Endothelial cell of umbilical vein (primary cell): ENCODE results near the gene DGKB. TPM values are rescaled to one million over a fixed set of nuclear protein-coding genes. Genes with fewer than 3 reads are reported as not detected.

Experiments
- BruUV-seq: library from RNA; stranded (reverse); fragments of 400-500 nt; replicated peaks from 2 replicates; lab custom pipeline; 2021; lab: Mats Ljungman, UMichigan
- CTCF ChIA-PET: fragments of 300-600, 350-600 bp; sonication (Branson Sonifier 250); formaldehyde crosslinking; loops from one replicate; lab custom pipeline; 2021; ENCODE audit warnings: antibody characterized with exemption, inconsistent platforms; lab: Charles Lee
- POLR2A ChIA-PET: fragments of 300-600, 350-600 bp; sonication (Branson Sonifier 250); formaldehyde crosslinking; loops from one replicate; lab custom pipeline; 2021; ENCODE audit warnings: antibody characterized with exemption, inconsistent platforms; lab: Charles Lee
- DNase-seq: peaks from one replicate; pipeline ENCODE4 v3.0.0-alpha.2; 2011; ENCODE audit warnings: low read depth, low spot score
- FAIRE-seq: peaks from 2 replicates; lab custom pipeline; 2011; peaks lifted over from hg19 to GRCh38; lab: Jason Lieb, UNC
- H2AFZ ChIP-seq: 2 replicates; pipeline ENCODE4 v1.6.0; 2012; ENCODE audit warnings: low read depth, low read length, control low read depth, inconsistent platforms
- H3K27ac ChIP-seq: 2 replicates; pipeline ENCODE4 v1.5.1; 2011; ENCODE audit warnings: low read depth, mild to moderate bottlenecking, control low read depth, low read length, moderate library complexity; ENCODE audit not compliant: insufficient read depth
- H3K27me3 ChIP-seq, 2 experiments: 2 replicates each; pipeline versions ENCODE4 v1.6.0 to v1.6.1; 2011; ENCODE audit warnings: low read length in 2 of 2, mixed read lengths in 1 of 2; ENCODE audit not compliant: control insufficient read depth in 2 of 2, insufficient read depth in 2 of 2
- H3K36me3 ChIP-seq, 2 experiments: 2 replicates in 1 of 2; 3 replicates in 1 of 2; pipeline ENCODE4 v1.5.1; 2011; ENCODE audit warnings: low read length in 2 of 2, mild to moderate bottlenecking in 1 of 2, moderate library complexity in 1 of 2; ENCODE audit not compliant: control insufficient read depth in 2 of 2, insufficient read depth in 2 of 2; ENCODE audit errors: extremely low read depth in 1 of 2
- H3K4me1 ChIP-seq: 3 replicates; pipeline ENCODE4 v1.5.1; 2011; ENCODE audit warnings: mild to moderate bottlenecking, low read length; ENCODE audit not compliant: control insufficient read depth, insufficient read depth; ENCODE audit errors: extremely low read depth
- H3K4me2 ChIP-seq: 2 replicates; pipeline ENCODE4 v1.6.1; 2011; ENCODE audit warnings: low read length, control low read depth, mixed read lengths; ENCODE audit not compliant: insufficient read depth
- H3K4me3 ChIP-seq, 3 experiments: fragments of 200-600 bp in 1 of 3; sonication (generic), shearing (Covaris generic) in 1 of 3; replicated peaks in 1 of 3; 2 replicates each; pipeline ENCODE4 v1.5.1; 2011 to 2016; ENCODE audit warnings: control low read depth in 3 of 3, low read length in 3 of 3, mild to moderate bottlenecking in 2 of 3, inconsistent platforms in 1 of 3, low read depth in 1 of 3, moderate library complexity in 1 of 3; ENCODE audit not compliant: insufficient read depth in 1 of 3
- H3K79me2 ChIP-seq: 2 replicates; pipeline ENCODE4 v1.6.0; 2012; ENCODE audit warnings: low read length, inconsistent platforms; ENCODE audit not compliant: control insufficient read depth, insufficient read depth
- H3K9ac ChIP-seq: replicated peaks from 2 replicates; pipeline ENCODE3; 2011; ENCODE audit warnings: low read length, control low read depth; ENCODE audit not compliant: insufficient read depth; ENCODE audit errors: extremely low read depth
- H3K9me1 ChIP-seq: replicated peaks from 3 replicates; pipeline ENCODE4 v1.6.0; 2011; ENCODE audit warnings: mild to moderate bottlenecking, low read length; ENCODE audit not compliant: control insufficient read depth, insufficient read depth; ENCODE audit errors: extremely low read depth
- H3K9me3 ChIP-seq: replicated peaks from 2 replicates; pipeline ENCODE4 v1.5.1; 2012; ENCODE audit warnings: low read length, inconsistent platforms; ENCODE audit not compliant: control insufficient read depth, insufficient read depth
- H4K20me1 ChIP-seq: replicated peaks from 2 replicates; pipeline ENCODE3; 2011; ENCODE audit warnings: mild to moderate bottlenecking, low read length; ENCODE audit not compliant: control insufficient read depth, insufficient read depth; ENCODE audit errors: extremely low read depth
- EZH2 ChIP-seq: IDR thresholded peaks from 2 replicates; pipeline ENCODE4 v1.6.1; 2012; ENCODE audit warnings: borderline replicate concordance, low read depth, mild to moderate bottlenecking, moderate library complexity, low read length, inconsistent platforms; ENCODE audit not compliant: severe bottlenecking
- FOS ChIP-seq: IDR thresholded peaks from 2 replicates; pipeline ENCODE4 v1.6.1; 2011; ENCODE audit warnings: mild to moderate bottlenecking, low read length, moderate library complexity, borderline replicate concordance; ENCODE audit not compliant: insufficient read depth
- GATA2 ChIP-seq: IDR thresholded peaks from 2 replicates; pipeline ENCODE4 v1.7.0; 2011; ENCODE audit warnings: low read depth, mild to moderate bottlenecking, moderate library complexity, mixed read lengths, low read length; ENCODE audit not compliant: insufficient read length, insufficient read depth
- POLR2A ChIP-seq: IDR thresholded peaks from 2 replicates; pipeline ENCODE4 v1.6.1; 2012; ENCODE audit warnings: low read depth, mild to moderate bottlenecking, control low read depth, low read length
- dilution Hi-C: fragments of 300-500 bp; cut with MboI; formaldehyde crosslinking; loops from one replicate; pipeline ENCODE4 v1.15.0; 2019; ENCODE audit warnings: low sequenced_read_pairs; ENCODE audit not compliant: extremely low pct_ligation_motif_present
- intact Hi-C: fragments of 100-400 bp; cut with micrococcal nuclease; formaldehyde crosslinking; loops from one replicate; pipeline ENCODE4 v1.10.0; 2022
- polyA plus RNA-seq, 4 experiments: library from polyadenylated mRNA; depleted of rRNA in 3 of 4; stranded (reverse) in 3 of 4; unstranded in 1 of 4; fragments of >200 nt; gene quantifications; 2 replicates each; pipeline versions ENCODE4 v1.2.1 to v1.2.3, GENCODE V29; 2011 to 2012; ENCODE audit warnings: missing spikeins in 1 of 4
- total RNA-seq: library from RNA; stranded (reverse); gene quantifications from 2 replicates; pipeline ENCODE4 v1.2.3, GENCODE V29; 2021

Gene DGKB
- total and polyA plus RNA-seq, 2 donors (not counting 3 experiments of a cell fraction or from before 2014, with no cell fraction given): not detected

GRCh38 chr7:14688208-14688607, 214.3 kb downstream of the DGKB start:
- no peaks in the 10 kb centered on the region for H3K27me3 ChIP-seq
- H4K20me1 ChIP-seq: no peaks in the 10 kb centered on the region
- H3K9me3 ChIP-seq: no peaks in the 10 kb centered on the region
- no peak overlapping the region for H3K27ac ChIP-seq
- H3K4me2 ChIP-seq: peak overlapping the region; percentile 42
- BruUV-seq: no TSS peak
- DNase-seq (no peak), FAIRE-seq (no peak)
- H2AFZ ChIP-seq: no peak overlapping the region
- peaks cover 8% of the 10 kb centered on the region for H3K4me1 ChIP-seq
- TF ChIP-seq FOS: no peak
- TF ChIP-seq GATA2: no peak
- ChIA-PET CTCF (interaction anchor here (0.7 to 5.1 kb wide), 8 partner anchors 10 to 1413 kb away, joined by 3 to 424 read pairs (median 6); no protein-coding TSS in a partner anchor), POLR2A (no interaction called here)
- intact Hi-C loops (no loop called here), dilution Hi-C loops (no loop called here)
- no peaks in the 10 kb centered on the region for H3K79me2 ChIP-seq
- H3K36me3 ChIP-seq: no peaks in the 10 kb centered on the region
- H3K9ac ChIP-seq: no peak overlapping the region
- peaks cover 2% of the 10 kb centered on the region for H3K9me1 ChIP-seq
- H3K4me3 ChIP-seq: no peak overlapping the region

DNA sequence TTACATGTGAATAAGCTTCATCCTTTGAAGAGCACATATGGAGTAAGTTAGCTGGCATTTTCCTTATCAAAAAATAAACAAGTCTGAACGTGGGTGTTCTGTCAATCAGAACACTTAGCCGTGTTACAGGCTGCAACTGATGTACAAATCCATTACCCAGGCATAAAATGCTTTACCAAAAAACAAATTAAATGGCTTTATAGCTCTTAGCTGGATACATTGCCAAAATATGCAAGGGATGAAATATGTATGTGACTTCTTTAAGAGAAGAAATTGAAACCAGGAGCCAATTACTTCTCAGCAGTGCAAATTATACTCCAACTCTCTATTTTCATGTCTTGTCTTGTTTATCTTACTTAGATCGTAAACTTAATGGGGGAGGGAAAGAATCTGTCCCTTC, 214.8 kb downstream of the DGKB start:
- FAIRE-seq (no peak), DNase-seq (peak; percentile 25)
- BruUV-seq: no TSS peak
- Histone ChIP-seq H3K4me1 (peaks cover 8% of the 10 kb centered on the region), H3K79me2 (no peaks in the 10 kb centered on the region), H3K36me3 (no peaks in the 10 kb centered on the region), H3K9me1 (peaks cover 2% of the 10 kb centered on the region), H4K20me1 (no peaks in the 10 kb centered on the region), H3K4me2 (peak overlapping the region; percentile 42), H3K9ac (no peak overlapping the region), H3K4me3 (no peak overlapping the region), H2AFZ (peak overlapping the region; percentile 38), H3K27ac (no peak overlapping the region), H3K27me3 (no peaks in the 10 kb centered on the region), H3K9me3 (no peaks in the 10 kb centered on the region)
- dilution Hi-C loops (no loop called here), intact Hi-C loops (no loop called here)
- no peak for TF ChIP-seq POLR2A
- no peak for TF ChIP-seq EZH2
- POLR2A ChIA-PET: no interaction called here
- CTCF ChIA-PET: interaction anchor here (0.8 to 1.6 kb wide), 10 partner anchors 9 to 1412 kb away, joined by 3 to 18 read pairs (median 4); no protein-coding TSS in a partner anchor
